PC-3 (cell line): Measurements from ENCODE around the gene CLCF1. TPM values are rescaled to one million over a fixed set of nuclear protein-coding genes. Genes with fewer than 3 reads are reported as not detected.

Experiments
- ATAC-seq: fragments of 200-7000 bp; cut with Tn5 transposase; 2 replicates; pipeline ENCODE4 v1.9.1; 2020; ENCODE audit warnings: mild to moderate bottlenecking, moderate library complexity
- BruUV-seq: library from RNA; stranded (reverse); fragments of 400-500 nt; replicated peaks from 2 replicates; lab custom pipeline; 2021; lab: Mats Ljungman, UMichigan
- CTCF ChIA-PET: fragments of 300-600 bp; sonication (Branson Sonifier 250); formaldehyde crosslinking; loops from one replicate; lab custom pipeline; 2022; ENCODE audit warnings: antibody characterized with exemption; lab: Charles Lee
- POLR2A ChIA-PET: fragments of 300-600 bp; sonication (Branson Sonifier 250); formaldehyde crosslinking; loops from one replicate; lab custom pipeline; 2022; ENCODE audit warnings: antibody characterized with exemption; ENCODE audit not compliant: unreplicated experiment; lab: Charles Lee
- DNase-seq: peaks from one replicate; pipeline ENCODE4 v3.0.0-alpha.2; 2015
- H2AFZ ChIP-seq: fragments of 300-600 bp; sonication (generic); 2 replicates; pipeline ENCODE4 v1.6.0; 2016; ENCODE audit warnings: antibody characterized with exemption, low read length
- H3F3A ChIP-seq: fragments of 300-600 bp; sonication (generic); one replicate; pipeline ENCODE4 v1.6.0; 2017; ENCODE audit warnings: antibody characterized with exemption, low read length, control low read depth, mild to moderate bottlenecking; ENCODE audit not compliant: unreplicated experiment
- H3K27ac ChIP-seq: fragments of 300-600 bp; sonication (generic); 2 replicates; pipeline ENCODE4 v1.5.1; 2016; ENCODE audit warnings: mild to moderate bottlenecking, low read length
- H3K27me3 ChIP-seq: fragments of 300-600 bp; sonication (generic); 2 replicates; pipeline ENCODE4 v1.6.1; 2016; ENCODE audit warnings: low read length, mixed read lengths
- H3K36me3 ChIP-seq: fragments of 300-600 bp; sonication (generic); 2 replicates; pipeline ENCODE4 v1.6.1; 2016; ENCODE audit warnings: low read depth, mixed run types, low read length, mixed read lengths
- H3K4me1 ChIP-seq: fragments of 300-600 bp; sonication (generic); 2 replicates; pipeline ENCODE4 v1.5.1; 2016; ENCODE audit warnings: low read length; ENCODE audit not compliant: insufficient read depth
- H3K4me2 ChIP-seq: fragments of 300-600 bp; sonication (generic); 2 replicates; pipeline ENCODE4 v1.6.0; 2016; ENCODE audit warnings: low read length
- H3K4me3 ChIP-seq: fragments of 300-600 bp; sonication (generic); 2 replicates; pipeline ENCODE4 v1.5.1; 2016; ENCODE audit warnings: mild to moderate bottlenecking, low read length, mixed read lengths
- H3K79me2 ChIP-seq: fragments of 300-600 bp; sonication (generic); 2 replicates; pipeline ENCODE4 v1.6.1; 2017; ENCODE audit warnings: low read length, mixed read lengths
- H3K9ac ChIP-seq: fragments of 300-600 bp; sonication (generic); 2 replicates; pipeline ENCODE4 v1.6.0; 2016; ENCODE audit warnings: mild to moderate bottlenecking, low read length
- H3K9me2 ChIP-seq: fragments of 300-600 bp; sonication (generic); replicated peaks from 2 replicates; pipeline ENCODE4 v1.6.1; 2016; ENCODE audit warnings: mixed run types, low read length, mixed read lengths
- H3K9me3 ChIP-seq: fragments of 300-600 bp; sonication (generic); 2 replicates; pipeline ENCODE4 v1.6.1; 2016; ENCODE audit warnings: low read length, mixed read lengths
- H4K20me1 ChIP-seq: fragments of 300-600 bp; sonication (generic); 2 replicates; pipeline ENCODE4 v1.6.1; 2016; ENCODE audit warnings: low read length, mixed read lengths
- CTCF ChIP-seq: fragments of 300-600 bp; sonication (generic); conservative IDR thresholded peaks from 2 replicates; pipeline ENCODE4 v1.5.1; 2017; ENCODE audit warnings: antibody characterized with exemption, low read depth, mild to moderate bottlenecking, low read length
- EZH2 ChIP-seq: fragments of 300-600 bp; sonication (generic); IDR thresholded peaks from one replicate; pipeline ENCODE4 v1.6.1; 2017; ENCODE audit warnings: antibody characterized with exemption, mild to moderate bottlenecking, low read length; ENCODE audit not compliant: unreplicated experiment
- EZH2phosphoT487 ChIP-seq: fragments of 300-600 bp; sonication (generic); IDR thresholded peaks from 2 replicates; pipeline ENCODE4 v1.6.1; 2018; ENCODE audit warnings: mild to moderate bottlenecking, antibody characterized with exemption, low read length, borderline replicate concordance
- intact Hi-C: fragments of 100-400 bp; cut with micrococcal nuclease; formaldehyde crosslinking; loops from 2 replicates; pipeline ENCODE4 v1.9.0; 2023
- total RNA-seq: library from RNA; depleted of rRNA; stranded (reverse); fragments of >200 nt; gene quantifications from 2 replicates; pipeline ENCODE4 v1.2.3, GENCODE V29; 2014

The CLCF1 gene
- total RNA-seq, 1 experiment from 2014 or later, result 48.3 TPM

GRCh38 chr11:67418476-67419281 lies 45.3 kb upstream of the CLCF1 start:
- ATAC-seq (no peak), DNase-seq (no peak)
- ChIA-PET POLR2A (interaction anchor here (0.5 kb wide), 1 partner anchor 12 kb away, joined by 4 read pairs; no protein-coding TSS in a partner anchor), CTCF (no interaction called here)
- no peaks in the 10 kb centered on the region for H4K20me1 ChIP-seq
- TF ChIP-seq CTCF (no peak), EZH2phosphoT487 (no peak), EZH2 (no peak)
- no peaks in the 10 kb centered on the region for H3K36me3 ChIP-seq
- BruUV-seq, result no TSS peak
- H3K27me3 ChIP-seq, result no peaks in the 10 kb centered on the region
- no peaks in the 10 kb centered on the region for H3K79me2 ChIP-seq
- H3K27ac ChIP-seq, result no peak overlapping the region
- no peak overlapping the region for H3K4me3 ChIP-seq
- H3K4me1 ChIP-seq, result peaks cover 13% of the 10 kb centered on the region; the same call in 1 of the 2 replicates
- intact Hi-C loops, result no loop called here
- H3K9me3 ChIP-seq, result no peaks in the 10 kb centered on the region
- H3K4me2 ChIP-seq, result no peak overlapping the region
- no peak overlapping the region for H3K9ac ChIP-seq
- H2AFZ ChIP-seq, result no peak overlapping the region
- H3F3A ChIP-seq, result no peaks in the 10 kb centered on the region
- H3K9me2 ChIP-seq, result no peaks in the 10 kb centered on the region

DNA sequence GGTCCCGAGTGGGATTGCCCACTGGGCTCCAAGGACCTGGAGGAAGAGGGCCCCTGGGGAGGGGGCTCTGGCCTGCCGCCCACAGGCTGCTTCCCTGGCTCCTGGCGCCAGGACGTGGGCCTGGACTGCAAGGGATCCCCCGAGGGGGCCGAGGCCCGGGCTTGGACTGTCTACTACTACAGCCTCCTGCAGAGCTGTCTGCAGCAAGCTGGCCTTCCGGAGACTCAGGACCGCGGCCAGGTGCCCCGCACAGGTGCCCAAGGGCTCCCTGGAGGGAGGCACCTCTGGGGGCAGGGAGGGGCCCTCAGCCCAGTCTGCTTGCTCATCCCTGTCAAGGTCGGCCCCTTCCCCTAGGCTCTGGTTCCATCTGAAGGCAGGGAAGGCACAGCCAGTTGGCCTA lies 44.0 kb upstream of the CLCF1 start:
- Histone ChIP-seq H2AFZ (no peak overlapping the region), H3K27me3 (no peaks in the 10 kb centered on the region), H4K20me1 (no peaks in the 10 kb centered on the region), H3K4me2 (no peak overlapping the region), H3K9me3 (no peaks in the 10 kb centered on the region), H3F3A (no peaks in the 10 kb centered on the region), H3K9me2 (no peaks in the 10 kb centered on the region), H3K4me1 (peaks cover 6% of the 10 kb centered on the region; the same call in 1 of the 2 replicates), H3K4me3 (no peak overlapping the region), H3K9ac (no peak overlapping the region), H3K27ac (no peak overlapping the region), H3K36me3 (no peaks in the 10 kb centered on the region), H3K79me2 (no peaks in the 10 kb centered on the region)
- ATAC-seq, result no peak
- no peak for DNase-seq
- BruUV-seq, result no TSS peak
- intact Hi-C loops, result no loop called here
- ChIA-PET POLR2A (no interaction called here), CTCF (no interaction called here)
- TF ChIP-seq EZH2phosphoT487 (no peak), CTCF (no peak), EZH2 (no peak)
